Spinal cord (tissue), 10 donors: ENCODE data around the gene TSHZ3. TPM values are rescaled to one million over a fixed set of nuclear protein-coding genes. Genes with fewer than 3 reads are reported as not detected.
A peak's percentile ranks its signal among the peaks of the same experiment; 100 is the strongest.

Source experiments
- DNase-seq, 6 donors: peaks; one replicate each; pipeline versions ENCODE4 v3.0.0 to v3.0.0-alpha.2; 2013 to 2015; ENCODE audit warnings: low spot score in 6 of 6, low read depth in 4 of 6
- H3K27ac ChIP-seq: one replicate; pipeline ENCODE4 v1.5.1; 2013; ENCODE audit warnings: low read depth, low read length, control low read depth
- H3K27me3 ChIP-seq: one replicate; pipeline ENCODE4 v1.6.1; 2013; ENCODE audit warnings: low read length; ENCODE audit not compliant: control insufficient read depth, insufficient read depth
- H3K36me3 ChIP-seq: one replicate; pipeline ENCODE4 v1.6.1; 2013; ENCODE audit warnings: low read length; ENCODE audit not compliant: control insufficient read depth, insufficient read depth
- H3K4me1 ChIP-seq: one replicate; pipeline ENCODE4 v1.6.1; 2013; ENCODE audit warnings: low read length; ENCODE audit not compliant: control insufficient read depth, insufficient read depth
- H3K4me3 ChIP-seq: one replicate; pipeline ENCODE4 v1.5.1; 2013; ENCODE audit warnings: low read depth, low read length, control low read depth
- H3K9me3 ChIP-seq: one replicate; pipeline ENCODE4 v1.6.1; 2013; ENCODE audit warnings: low read length; ENCODE audit not compliant: control insufficient read depth, insufficient read depth
- WGBS: methylation state at CpG from one replicate; pipeline ENCODE4 v1.1.5; 2013; ENCODE audit warnings: missing lambda C conversion rate; ENCODE audit not compliant: insufficient coverage; 5-methylcytosine and 5-hydroxymethylcytosine counted together
- polyA plus RNA-seq, 2 donors: library from polyadenylated mRNA; unstranded; fragments of 120-200 nt; gene quantifications; one replicate each; pipeline ENCODE4 v1.2.1, GENCODE V29; 2013; ENCODE audit not compliant: insufficient read length in 2 of 2
- total RNA-seq, 2 donors: library from RNA; depleted of rRNA in 1 of 2; stranded (reverse); fragments of 120-200 nt in 1 of 2; fragments of >200 nt in 1 of 2; gene quantifications; one replicate each; pipeline versions ENCODE4 v1.2.3 to v1.2.4, GENCODE V29; 2013 to 2014
- donor health status: healthy.

Gene TSHZ3
- total and polyA plus RNA-seq, 4 donors = 10.9 to 38.7 (median 27.8) TPM

- WGBS = 18% methylated on average over 28 of the region's 33 CpGs
- H3K36me3 ChIP-seq = no peaks in the 10 kb centered on the region
- H3K4me3 ChIP-seq = no peak overlapping the region
- no peaks in the 10 kb centered on the region for H3K9me3 ChIP-seq
- DNase-seq = peak in 1 of 6 donors; percentile 37
- H3K27ac ChIP-seq = no peak overlapping the region
- H3K27me3 ChIP-seq = peaks cover 64% of the 10 kb centered on the region
- peaks cover 48% of the 10 kb centered on the region for H3K4me1 ChIP-seq
These were observed 7.5 kb upstream of the TSHZ3 start for GRCh38 chr19:31356587-31357314.

- WGBS = 37% methylated on average over 12 of the region's 22 CpGs
- no peak overlapping the region for H3K27ac ChIP-seq
These were observed 6.5 kb upstream of the TSHZ3 start for GRCh38 chr19:31355665-31356289.

GRCh38 chr19:31354799-31355664 lies 5.8 kb upstream of the TSHZ3 start:
- H3K36me3 ChIP-seq = no peaks in the 10 kb centered on the region
- H3K27ac ChIP-seq = no peak overlapping the region
- 33% methylated on average over 16 of the region's 25 CpGs for WGBS
- no peak overlapping the region for H3K4me3 ChIP-seq
- H3K4me1 ChIP-seq = peaks cover 51% of the 10 kb centered on the region
- peaks cover 64% of the 10 kb centered on the region for H3K27me3 ChIP-seq
- no peaks in the 10 kb centered on the region for H3K9me3 ChIP-seq
- peak in 2 of 6 donors; percentile 23 to 56 for DNase-seq

More at GRCh38 chr19:31355665-31356289, 6.5 kb upstream of the TSHZ3 start:
- peak in 1 of 6 donors; percentile 27 for DNase-seq
- Histone ChIP-seq H3K36me3 (no peaks in the 10 kb centered on the region), H3K4me3 (no peak overlapping the region), H3K27me3 (peaks cover 64% of the 10 kb centered on the region), H3K4me1 (peaks cover 51% of the 10 kb centered on the region), H3K9me3 (no peaks in the 10 kb centered on the region)

GRCh38 chr19:31354316-31354715 lies 5.1 kb upstream of the TSHZ3 start:
- Histone ChIP-seq H3K27ac (no peak overlapping the region), H3K27me3 (peaks cover 64% of the 10 kb centered on the region), H3K4me1 (peaks cover 51% of the 10 kb centered on the region), H3K9me3 (no peaks in the 10 kb centered on the region), H3K36me3 (no peaks in the 10 kb centered on the region), H3K4me3 (no peak overlapping the region)
- no peak for DNase-seq
- WGBS = no CpG with 5 or more reads among the region's 10 CpGs

- Histone ChIP-seq H3K27ac (no peak overlapping the region), H3K27me3 (peaks cover 64% of the 10 kb centered on the region), H3K36me3 (no peaks in the 10 kb centered on the region), H3K9me3 (no peaks in the 10 kb centered on the region), H3K4me3 (no peak overlapping the region), H3K4me1 (peaks cover 51% of the 10 kb centered on the region)
- peak in 1 of 6 donors; percentile 79 for DNase-seq
- 46% methylated on average over 10 of the region's 10 CpGs for WGBS
These were observed 4.6 kb upstream of the TSHZ3 start for GRCh38 chr19:31353833-31354232.

GRCh38 chr19:31352782-31353651 lies 3.8 kb upstream of the TSHZ3 start:
- Histone ChIP-seq H3K4me1 (peaks cover 57% of the 10 kb centered on the region), H3K27me3 (peaks cover 60% of the 10 kb centered on the region), H3K9me3 (no peaks in the 10 kb centered on the region), H3K27ac (no peak overlapping the region), H3K36me3 (no peaks in the 10 kb centered on the region), H3K4me3 (no peak overlapping the region)
- WGBS = 35% methylated on average over 30 of the region's 43 CpGs
- peak in 1 of 6 donors; percentile 55 for DNase-seq

GRCh38 chr19:31352296-31352781 lies 3.1 kb upstream of the TSHZ3 start:
- no peak for DNase-seq
- Histone ChIP-seq H3K36me3 (no peaks in the 10 kb centered on the region), H3K4me3 (no peak overlapping the region), H3K27me3 (peaks cover 53% of the 10 kb centered on the region), H3K9me3 (no peaks in the 10 kb centered on the region), H3K4me1 (peaks cover 57% of the 10 kb centered on the region), H3K27ac (no peak overlapping the region)
- 60% methylated on average over 10 of the region's 14 CpGs for WGBS

GRCh38 chr19:31351855-31352195 lies 2.6 kb upstream of the TSHZ3 start:
- peak in 1 of 6 donors; percentile 76 for DNase-seq
- 8% methylated on average over 28 of the region's 29 CpGs for WGBS
- Histone ChIP-seq H3K4me3 (peak overlapping the region; percentile 46), H3K36me3 (no peaks in the 10 kb centered on the region), H3K4me1 (peaks cover 52% of the 10 kb centered on the region), H3K27me3 (peaks cover 50% of the 10 kb centered on the region), H3K9me3 (no peaks in the 10 kb centered on the region), H3K27ac (no peak overlapping the region)
